Naive thymus-derived CD4-positive, alpha-beta T cell (primary cell): ENCODE data around the gene ZNF532. TPM values are rescaled to one million over a fixed set of nuclear protein-coding genes. Genes with fewer than 3 reads are reported as not detected.
A peak's percentile ranks its signal among the peaks of the same experiment; 100 is the strongest.

Experiments
- ATAC-seq: fragments of 150-1000 bp; cut with Tn5 transposase; 2 replicates; pipeline ENCODE4 v1.10.0; 2021; ENCODE audit warnings: mild to moderate bottlenecking, moderate library complexity
- CTCF ChIA-PET: fragments of 350-600 bp; sonication (Branson Sonifier 250); formaldehyde crosslinking; loops from one replicate; lab custom pipeline; 2021; ENCODE audit warnings: antibody characterized with exemption; lab: Charles Lee
- POLR2A ChIA-PET: fragments of 350-600 bp; sonication (Branson Sonifier 250); formaldehyde crosslinking; loops from one replicate; lab custom pipeline; 2021; ENCODE audit warnings: antibody characterized with exemption, inconsistent platforms; lab: Charles Lee
- DNase-seq, 9 donors: peaks; one replicate each; pipeline versions ENCODE4 v3.0.0 to v3.0.0-alpha.2; 2020 to 2022; ENCODE audit warnings: mixed read lengths in 1 of 9
- H3K27ac ChIP-seq: one replicate; pipeline ENCODE4 v1.7.0; 2013; ENCODE audit warnings: mild to moderate bottlenecking, low read depth, low read length, moderate library complexity
- H3K27me3 ChIP-seq, 2 donors: one replicate each; pipeline ENCODE4 v1.7.0; 2013; ENCODE audit warnings: low read length in 2 of 2, mild to moderate bottlenecking in 2 of 2, moderate library complexity in 2 of 2; ENCODE audit not compliant: control insufficient read depth in 2 of 2, insufficient read depth in 2 of 2
- H3K36me3 ChIP-seq, 3 experiments: 1 replicate in 2 of 3; 2 replicates in 1 of 3; pipeline ENCODE4 v1.7.0; 2013; ENCODE audit warnings: low read length in 3 of 3, mild to moderate bottlenecking in 3 of 3, moderate library complexity in 1 of 3; ENCODE audit not compliant: insufficient read depth in 3 of 3, control insufficient read depth in 2 of 3
- H3K4me1 ChIP-seq, 2 donors: one replicate each; pipeline ENCODE4 v1.7.0; 2013; ENCODE audit warnings: low read length in 2 of 2, mild to moderate bottlenecking in 2 of 2, moderate library complexity in 1 of 2; ENCODE audit not compliant: control insufficient read depth in 2 of 2, insufficient read depth in 2 of 2
- H3K4me3 ChIP-seq: 2 replicates; pipeline ENCODE4 v1.7.0; 2013; ENCODE audit warnings: mild to moderate bottlenecking, low read length
- H3K9me3 ChIP-seq, 3 experiments: 1 replicate in 2 of 3; 2 replicates in 1 of 3; pipeline ENCODE4 v1.7.0; 2013; ENCODE audit warnings: low read length in 3 of 3; ENCODE audit not compliant: control insufficient read depth in 2 of 3
- H3K27ac Mint-ChIP-seq, 9 donors: one replicate each; pipeline ENCODE4 v1.8.0; 2020 to 2022; ENCODE audit warnings: mixed read lengths in 9 of 9, mild to moderate bottlenecking in 8 of 9, moderate library complexity in 5 of 9, inconsistent platforms in 2 of 9
- H3K27me3 Mint-ChIP-seq, 5 donors: one replicate each; pipeline ENCODE4 v1.8.0; 2021 to 2022; ENCODE audit warnings: mixed read lengths in 5 of 5, mild to moderate bottlenecking in 1 of 5
- H3K36me3 Mint-ChIP-seq, 5 donors: one replicate each; pipeline ENCODE4 v1.8.0; 2020 to 2022; ENCODE audit warnings: mixed read lengths in 5 of 5, mild to moderate bottlenecking in 3 of 5, inconsistent platforms in 1 of 5
- H3K4me1 Mint-ChIP-seq, 7 donors: one replicate each; pipeline ENCODE4 v1.8.0; 2020 to 2022; ENCODE audit warnings: mixed read lengths in 7 of 7, mild to moderate bottlenecking in 3 of 7, inconsistent platforms in 1 of 7
- H3K4me3 Mint-ChIP-seq, 10 donors: one replicate each; pipeline ENCODE4 v1.8.0; 2020 to 2022; ENCODE audit warnings: mild to moderate bottlenecking in 10 of 10, mixed read lengths in 10 of 10, moderate library complexity in 6 of 10, inconsistent platforms in 2 of 10
- H3K9me3 Mint-ChIP-seq, 11 donors: one replicate each; pipeline ENCODE4 v1.8.0; 2020 to 2022; ENCODE audit warnings: mixed read lengths in 11 of 11, mild to moderate bottlenecking in 4 of 11, inconsistent platforms in 1 of 11, moderate library complexity in 1 of 11
- intact Hi-C, 2 donors: fragments of 100-400 bp; cut with micrococcal nuclease; formaldehyde crosslinking; loops; one replicate each; pipeline ENCODE4 v1.15.1; 2023
- polyA plus RNA-seq, 2 donors: library from polyadenylated mRNA; unstranded; fragments of 300-500 nt; fragmentation: Illumina TruSeq; gene quantifications; one replicate each; pipeline ENCODE4 v1.2.3, GENCODE V29; 2021
- total RNA-seq, 6 experiments: library from RNA in 5 of 6; stranded (reverse) in 5 of 6; gene quantifications; 1 replicate in 5 of 6; 2 replicates in 1 of 6; pipeline ENCODE4 v1.2.3 and lab custom pipeline; 2021 to 2026

Gene ZNF532
- total and polyA plus RNA-seq, 7 experiments from 2014 or later = 0.28 to 15.7 (median 13.3) TPM; not detected in 1

- Mint-ChIP-seq H3K4me3 (peak overlapping the region in 2 of 10 donors; percentile 19 to 32), H3K27me3 (peaks cover 56 to 74% (median 64%) of the 10 kb centered on the region in 5 donors), H3K9me3 (peaks cover 0 to 20% (median 4%) of the 10 kb centered on the region in 11 donors), H3K4me1 (peaks cover 0 to 9% (median 3%) of the 10 kb centered on the region in 7 donors), H3K36me3 (peaks cover 0 to 6% (median 0%) of the 10 kb centered on the region in 5 donors), H3K27ac (no peak overlapping the region)
- H3K27me3 ChIP-seq = peaks cover 0 to 25% of the 10 kb centered on the region in 2 donors
- intact Hi-C loops = no loop called here
- ChIA-PET POLR2A (no interaction called here), CTCF (no interaction called here)
- no peaks in the 10 kb centered on the region for H3K4me1 ChIP-seq
- peaks cover 0 to 4% (median 0%) of the 10 kb centered on the region in 3 experiments for H3K9me3 ChIP-seq
- ATAC-seq (no peak), DNase-seq (no peak)
- no peak overlapping the region for H3K4me3 ChIP-seq
- no peak overlapping the region for H3K27ac ChIP-seq
- H3K36me3 ChIP-seq = no peaks in the 10 kb centered on the region
Observed at GRCh38 chr18:58847383-58848071, 17.1 kb upstream of the ZNF532 start.

- H3K4me1 Mint-ChIP-seq = peaks cover 0 to 9% (median 3%) of the 10 kb centered on the region in 7 donors
- no peak overlapping the region for H3K27ac Mint-ChIP-seq
- Histone ChIP-seq H3K36me3 (no peaks in the 10 kb centered on the region), H3K4me1 (no peaks in the 10 kb centered on the region), H3K27ac (no peak overlapping the region), H3K27me3 (peaks cover 0 to 23% of the 10 kb centered on the region in 2 donors), H3K9me3 (peaks cover 0 to 4% (median 0%) of the 10 kb centered on the region in 3 experiments), H3K4me3 (no peak overlapping the region)
- H3K27me3 Mint-ChIP-seq = peaks cover 57 to 74% (median 69%) of the 10 kb centered on the region in 5 donors
- CTCF ChIA-PET = interaction anchor here (1.6 kb wide), 1 partner anchor 84 kb away, joined by 3 read pairs; no protein-coding TSS in a partner anchor
- ATAC-seq (no peak), DNase-seq (no peak)
- peaks cover 0 to 11% (median 3%) of the 10 kb centered on the region in 5 donors for H3K36me3 Mint-ChIP-seq
- peaks cover 0 to 20% (median 4%) of the 10 kb centered on the region in 11 donors for H3K9me3 Mint-ChIP-seq
- POLR2A ChIA-PET = no interaction called here
- H3K4me3 Mint-ChIP-seq = no peak overlapping the region
- intact Hi-C loops = no loop called here
Observed at GRCh38 chr18:58848685-58849084, 16.0 kb upstream of the ZNF532 start.

GRCh38 chr18:58850786-58851469 lies 13.7 kb upstream of the ZNF532 start:
- ATAC-seq (no peak), DNase-seq (no peak)
- ChIA-PET CTCF (interaction anchor here (0.5 kb wide), 1 partner anchor 206 kb away, joined by 3 read pairs; no protein-coding TSS in a partner anchor), POLR2A (no interaction called here)
- Histone ChIP-seq H3K27ac (no peak overlapping the region), H3K36me3 (no peaks in the 10 kb centered on the region), H3K4me3 (no peak overlapping the region), H3K9me3 (peaks cover 0 to 4% (median 0%) of the 10 kb centered on the region in 3 experiments), H3K27me3 (peaks cover 0 to 17% of the 10 kb centered on the region in 2 donors), H3K4me1 (no peaks in the 10 kb centered on the region)
- H3K27ac Mint-ChIP-seq = no peak overlapping the region
- H3K36me3 Mint-ChIP-seq = peaks cover 0 to 7% (median 1%) of the 10 kb centered on the region in 5 donors
- peaks cover 0 to 18% (median 4%) of the 10 kb centered on the region in 11 donors for H3K9me3 Mint-ChIP-seq
- intact Hi-C loops = no loop called here
- no peak overlapping the region for H3K4me3 Mint-ChIP-seq
- peaks cover 41 to 58% (median 55%) of the 10 kb centered on the region in 5 donors for H3K27me3 Mint-ChIP-seq
- H3K4me1 Mint-ChIP-seq = peaks cover 0 to 9% (median 3%) of the 10 kb centered on the region in 7 donors

GRCh38 chr18:58851856-58852255 lies 12.8 kb upstream of the ZNF532 start:
- no peak overlapping the region for H3K27ac Mint-ChIP-seq
- no peak overlapping the region for H3K4me3 ChIP-seq
- peaks cover 31 to 51% (median 46%) of the 10 kb centered on the region in 5 donors for H3K27me3 Mint-ChIP-seq
- no peak overlapping the region for H3K27ac ChIP-seq
- CTCF ChIA-PET = no interaction called here
- H3K36me3 ChIP-seq = no peaks in the 10 kb centered on the region
- H3K4me3 Mint-ChIP-seq = no peak overlapping the region
- H3K4me1 Mint-ChIP-seq = peaks cover 0 to 9% (median 3%) of the 10 kb centered on the region in 7 donors
- no peaks in the 10 kb centered on the region for H3K4me1 ChIP-seq
- H3K9me3 ChIP-seq = peaks cover 0 to 4% (median 0%) of the 10 kb centered on the region in 3 experiments
- peaks cover 0 to 17% (median 4%) of the 10 kb centered on the region in 11 donors for H3K9me3 Mint-ChIP-seq
- ATAC-seq = no peak
- intact Hi-C loops = no loop called here
- POLR2A ChIA-PET = no interaction called here
- DNase-seq = no peak
- peaks cover 0 to 5% (median 0%) of the 10 kb centered on the region in 5 donors for H3K36me3 Mint-ChIP-seq
- peaks cover 0 to 12% of the 10 kb centered on the region in 2 donors for H3K27me3 ChIP-seq

- H3K9me3 ChIP-seq = peaks cover 0 to 3% (median 0%) of the 10 kb centered on the region in 3 experiments
- Mint-ChIP-seq H3K36me3 (peaks cover 0 to 5% (median 0%) of the 10 kb centered on the region in 5 donors), H3K9me3 (peaks cover 0 to 9% (median 4%) of the 10 kb centered on the region in 11 donors), H3K27me3 (peaks cover 24 to 47% (median 38%) of the 10 kb centered on the region in 5 donors), H3K4me1 (peaks cover 0 to 4% (median 0%) of the 10 kb centered on the region in 7 donors), H3K4me3 (no peak overlapping the region), H3K27ac (no peak overlapping the region)
- intact Hi-C loops = no loop called here
- DNase-seq = no peak
- no peaks in the 10 kb centered on the region for H3K36me3 ChIP-seq
- ChIA-PET CTCF (no interaction called here), POLR2A (no interaction called here)
- no peak overlapping the region for H3K4me3 ChIP-seq
- H3K4me1 ChIP-seq = no peaks in the 10 kb centered on the region
- peaks cover 0 to 8% of the 10 kb centered on the region in 2 donors for H3K27me3 ChIP-seq
- H3K27ac ChIP-seq = no peak overlapping the region
- ATAC-seq = no peak
Observed at GRCh38 chr18:58852629-58853028, 12.0 kb upstream of the ZNF532 start.

- H3K27me3 Mint-ChIP-seq = peaks cover 18 to 43% (median 34%) of the 10 kb centered on the region in 5 donors
- no peak overlapping the region for H3K4me3 Mint-ChIP-seq
- intact Hi-C loops = no loop called here
- Histone ChIP-seq H3K4me1 (no peaks in the 10 kb centered on the region), H3K27ac (no peak overlapping the region), H3K27me3 (no peaks in the 10 kb centered on the region), H3K36me3 (no peaks in the 10 kb centered on the region), H3K4me3 (no peak overlapping the region), H3K9me3 (no peaks in the 10 kb centered on the region)
- ChIA-PET POLR2A (no interaction called here), CTCF (no interaction called here)
- H3K4me1 Mint-ChIP-seq = peaks cover 0 to 2% (median 0%) of the 10 kb centered on the region in 7 donors
- ATAC-seq (no peak), DNase-seq (no peak)
- peaks cover 0 to 5% (median 0%) of the 10 kb centered on the region in 5 donors for H3K36me3 Mint-ChIP-seq
- H3K9me3 Mint-ChIP-seq = peaks cover 0 to 3% (median 0%) of the 10 kb centered on the region in 11 donors
- no peak overlapping the region for H3K27ac Mint-ChIP-seq
Observed at GRCh38 chr18:58853561-58853960, 11.1 kb upstream of the ZNF532 start.
